GM12864 (cell line): ENCODE data around the gene TIGD3.

Experiments
- DNase-seq: peaks from one replicate; pipeline ENCODE4 v3.0.0-alpha.2; 2011; ENCODE audit warnings: low read depth
- H3K4me3 ChIP-seq: 2 replicates; pipeline ENCODE4 v1.5.1; 2011; ENCODE audit warnings: mild to moderate bottlenecking, low read depth, low read length, control low read depth
- CTCF ChIP-seq: IDR thresholded peaks from 2 replicates; pipeline ENCODE4 v1.5.1; 2011; ENCODE audit warnings: low read depth, mild to moderate bottlenecking, moderate library complexity, low read length, control low read depth, inconsistent platforms; ENCODE audit errors: missing control alignments

TIGD3 gene

GRCh38 chr11:65382804-65383368, 28.3 kb downstream of the TIGD3 start:
- no peak for TF ChIP-seq CTCF
- no peak for DNase-seq
- H3K4me3 ChIP-seq: peak overlapping the region; percentile 69

- no peak for DNase-seq
- no peak for TF ChIP-seq CTCF
Measured at GRCh38 chr11:65383778-65384177, 29.2 kb downstream of the TIGD3 start.

GRCh38 chr11:65384301-65384889, 29.8 kb downstream of the TIGD3 start:
- DNase-seq: no peak
- no peak overlapping the region for H3K4me3 ChIP-seq
- no peak for TF ChIP-seq CTCF

More at GRCh38 chr11:65383778-65384177, 29.2 kb downstream of the TIGD3 start:
- H3K4me3 ChIP-seq: no peak overlapping the region

- no peak for TF ChIP-seq CTCF
- DNase-seq: peak; percentile 31
- H3K4me3 ChIP-seq: peak within 1 kb of the TSS; percentile 81
Measured at GRCh38 chr11:65386307-65387140, 32.0 kb downstream of the TIGD3 start, which contains the start of gene FRMD8. Gene FRMD8 (plus strand): TSS chr11:65386637. CDS start chr11:65387037, 400 bp downstream.

- H3K4me3 ChIP-seq: no peak overlapping the region; the same call in 1 of the 2 replicates
- DNase-seq: no peak
- no peak for TF ChIP-seq CTCF
Measured at GRCh38 chr11:65388731-65389130, 34.2 kb downstream of the TIGD3 start.

GRCh38 chr11:65389294-65389980, 34.9 kb downstream of the TIGD3 start:
- no peak for DNase-seq
- no peak for TF ChIP-seq CTCF
- H3K4me3 ChIP-seq: no peak overlapping the region
